ENCODE results near the gene PRR5L.

DNA sequence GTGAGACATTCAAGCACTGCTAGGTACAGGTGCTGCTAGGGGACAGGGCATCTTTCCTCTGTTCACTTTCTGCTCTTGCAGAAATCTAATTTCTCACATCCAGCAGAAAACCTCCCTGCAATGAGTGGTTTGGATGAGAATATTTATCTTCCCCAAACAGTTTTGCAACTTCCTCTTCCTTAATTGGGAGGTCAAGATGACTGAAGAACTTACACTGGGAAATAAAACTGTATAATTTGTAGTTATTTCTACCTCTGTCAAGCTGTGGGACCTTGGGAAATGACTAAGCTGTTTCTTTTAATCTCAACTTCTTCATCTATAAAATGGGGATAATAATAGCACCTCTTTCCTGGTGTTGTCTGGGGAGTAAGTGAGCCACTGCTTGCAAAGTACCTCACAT is 69.8 kb downstream of the PRR5L start:
- no peak for TF ChIP-seq EZH2 (IDR thresholded peaks at IDR 0.05; ENCODE audit: low read length)
- no peak for TF ChIP-seq CTCF (optimal IDR thresholded peaks at IDR 0.05 in 1 of 3, IDR thresholded peaks at IDR 0.05 in 1 of 3, conservative IDR thresholded peaks at IDR 0.05 in 1 of 3; ENCODE audit: extremely low read depth in 1 of 3, insufficient read depth in 2 of 3, low read length in 3 of 3)
